RKO (cell line): ENCODE data around the gene ZNF598.
"Not testable (repeated sequence)": the region's sequence is repeated elsewhere in the genome, so short reads cannot be mapped to it uniquely, and the experiment has no call there.

ENCODE experiments used
- DNase-seq: peaks from one replicate; pipeline ENCODE4 v3.0.0-alpha.2; 2016; ENCODE audit warnings: low spot score

ZNF598 gene

GRCh38 chr16:1958143-1958491 lies 51.5 kb downstream of the ZNF598 start:
- DNase-seq, result not testable (repeated sequence)

- DNase-seq, result not testable (repeated sequence)
These were observed 52.0 kb downstream of the ZNF598 start for GRCh38 chr16:1957434-1958142.

- DNase-seq, result no peak
These were observed 55.9 kb downstream of the ZNF598 start for GRCh38 chr16:1953734-1954133.

DNA sequence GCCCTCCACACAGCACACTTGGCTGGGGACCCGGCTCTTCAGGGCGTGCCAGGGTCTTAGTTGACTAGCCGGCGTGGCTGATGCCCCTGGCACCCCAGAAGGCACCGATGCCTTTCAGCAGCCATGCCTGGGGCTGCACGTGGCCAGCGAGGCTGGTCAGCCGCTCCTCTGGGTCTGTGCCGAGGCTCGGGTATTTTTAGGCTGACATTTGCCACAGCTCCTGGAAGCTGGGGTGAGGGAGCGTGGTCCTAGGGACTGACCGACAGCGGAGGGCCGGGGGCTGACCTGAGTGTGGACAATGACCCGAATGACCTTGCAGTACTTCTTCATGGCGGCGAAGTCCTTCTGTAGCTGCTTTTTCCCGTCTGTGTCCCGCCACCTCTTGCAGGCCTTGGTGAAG lies 59.1 kb downstream of the ZNF598 start:
- no peak for DNase-seq

DNA sequence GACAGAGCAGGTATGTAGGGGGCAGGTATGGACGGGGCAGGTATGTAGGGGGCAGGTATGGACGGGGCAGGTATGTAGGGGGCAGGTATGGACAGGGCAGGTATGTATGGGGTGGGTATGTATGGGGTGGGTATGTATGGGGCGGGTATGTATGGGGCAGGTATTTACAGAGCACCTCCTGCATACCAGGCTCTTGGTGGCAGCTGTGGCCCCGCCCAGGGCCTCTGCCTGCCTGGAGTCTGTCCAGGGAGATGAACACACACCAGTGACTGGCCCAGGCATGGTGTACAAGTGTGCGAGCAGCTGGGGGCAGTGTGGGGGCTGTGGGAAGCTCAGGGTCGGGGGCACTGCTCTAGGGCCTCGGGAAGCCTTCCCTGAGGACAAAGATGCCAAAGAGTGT lies 59.6 kb downstream of the ZNF598 start:
- DNase-seq, result no peak

DNA sequence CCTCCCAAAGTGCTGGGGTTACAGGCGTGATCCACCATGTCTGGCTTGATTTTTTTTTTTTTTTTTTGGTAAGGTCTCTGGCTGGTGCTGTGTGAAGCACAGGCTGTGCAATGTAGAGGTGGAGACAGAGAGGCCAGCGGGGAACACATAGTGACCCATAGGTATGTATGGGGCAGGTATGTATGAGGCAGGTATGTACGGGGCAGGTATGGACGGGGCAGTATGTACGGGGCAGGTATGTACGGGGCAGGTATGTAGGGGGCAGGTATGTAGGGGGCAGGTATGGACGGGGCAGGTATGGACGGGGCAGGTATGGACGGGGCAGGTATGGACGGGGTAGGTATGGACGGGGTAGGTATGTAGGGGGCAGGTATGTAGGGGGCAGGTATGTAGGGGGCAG lies 60.1 kb downstream of the ZNF598 start:
- DNase-seq, result no peak
